ENCODE measurements around the gene ZNF385B. TPM values are rescaled to one million over a fixed set of nuclear protein-coding genes. Genes with fewer than 3 reads are reported as not detected.

The ZNF385B gene
- total RNA-seq, 1 experiment from 2014 or later = 2.2 TPM

- no peak for DNase-seq (ENCODE audit: low spot score)
- Mint-ChIP-seq H3K36me3 (no peaks in the 10 kb centered on the region), H3K4me1 (peaks cover 3% of the 10 kb centered on the region; the same call in 1 of the 2 replicates), H3K27ac (no peak overlapping the region), H3K4me3 (no peak overlapping the region), H3K9me3 (peaks cover 9% of the 10 kb centered on the region; the same call in 1 of the 2 replicates), H3K27me3 (ENCODE audit: low read depth) (peaks cover 3% of the 10 kb centered on the region; the same call in 1 of the 2 replicates)
- no peak for ATAC-seq
- ChIA-PET POLR2A (no interaction called here), CTCF (no interaction called here)
- TF ChIP-seq HMGA2 (CRISPR knock-in tag; IDR thresholded peaks at IDR 0.05) (no peak), GABPB1 (CRISPR knock-in tag; IDR thresholded peaks at IDR 0.05) (no peak), ZNF138 (CRISPR knock-in tag; conservative IDR thresholded peaks at IDR 0.05) (no peak), RORB (CRISPR knock-in tag; IDR thresholded peaks at IDR 0.05) (no peak), ZNF281 (CRISPR knock-in tag; IDR thresholded peaks at IDR 0.05) (no peak), CTCF (IDR thresholded peaks at IDR 0.05) (no peak), MYBL2 (CRISPR knock-in tag; IDR thresholded peaks at IDR 0.05) (no peak), ESRRA (CRISPR knock-in tag; IDR thresholded peaks at IDR 0.05; ENCODE audit: borderline replicate concordance) (no peak), TEAD4 (CRISPR knock-in tag; IDR thresholded peaks at IDR 0.05) (no peak), RELA (CRISPR knock-in tag; IDR thresholded peaks at IDR 0.05; ENCODE audit: borderline replicate concordance) (no peak), ZNF232 (CRISPR knock-in tag; IDR thresholded peaks at IDR 0.05) (no peak), TP53 (CRISPR knock-in tag; IDR thresholded peaks at IDR 0.05) (no peak), NR3C1 (CRISPR knock-in tag; conservative IDR thresholded peaks at IDR 0.05; ENCODE audit: low read depth) (no peak), FOXP4 (CRISPR knock-in tag; IDR thresholded peaks at IDR 0.05) (no peak), ZNF532 (CRISPR knock-in tag; IDR thresholded peaks at IDR 0.05; ENCODE audit: borderline replicate concordance) (no peak)
These were observed 235.2 kb downstream of the ZNF385B start for GRCh38 chr2:179626261-179626660.
